Body of pancreas (tissue), 4 donors: ENCODE measurements around the gene P3R3URF.

ENCODE experiments used
- POLR2A ChIP-seq, 3 donors: fragments of 450-650 bp; IDR thresholded peaks; one replicate each; pipeline ENCODE4 v1.6.1; 2016; ENCODE audit warnings: antibody characterized with exemption in 3 of 3, mild to moderate bottlenecking in 2 of 3
- TF ChIP-seq, protein P1 (sequence below), 7 experiments: fragments of 450-650 bp in 4 of 7; fragments of 200-600 bp in 3 of 7; sonication (generic) in 3 of 7; IDR thresholded peaks; one replicate each; pipeline ENCODE4 v1.5.1; 2016 to 2019; ENCODE audit warnings: antibody characterized with exemption in 7 of 7

DNA sequence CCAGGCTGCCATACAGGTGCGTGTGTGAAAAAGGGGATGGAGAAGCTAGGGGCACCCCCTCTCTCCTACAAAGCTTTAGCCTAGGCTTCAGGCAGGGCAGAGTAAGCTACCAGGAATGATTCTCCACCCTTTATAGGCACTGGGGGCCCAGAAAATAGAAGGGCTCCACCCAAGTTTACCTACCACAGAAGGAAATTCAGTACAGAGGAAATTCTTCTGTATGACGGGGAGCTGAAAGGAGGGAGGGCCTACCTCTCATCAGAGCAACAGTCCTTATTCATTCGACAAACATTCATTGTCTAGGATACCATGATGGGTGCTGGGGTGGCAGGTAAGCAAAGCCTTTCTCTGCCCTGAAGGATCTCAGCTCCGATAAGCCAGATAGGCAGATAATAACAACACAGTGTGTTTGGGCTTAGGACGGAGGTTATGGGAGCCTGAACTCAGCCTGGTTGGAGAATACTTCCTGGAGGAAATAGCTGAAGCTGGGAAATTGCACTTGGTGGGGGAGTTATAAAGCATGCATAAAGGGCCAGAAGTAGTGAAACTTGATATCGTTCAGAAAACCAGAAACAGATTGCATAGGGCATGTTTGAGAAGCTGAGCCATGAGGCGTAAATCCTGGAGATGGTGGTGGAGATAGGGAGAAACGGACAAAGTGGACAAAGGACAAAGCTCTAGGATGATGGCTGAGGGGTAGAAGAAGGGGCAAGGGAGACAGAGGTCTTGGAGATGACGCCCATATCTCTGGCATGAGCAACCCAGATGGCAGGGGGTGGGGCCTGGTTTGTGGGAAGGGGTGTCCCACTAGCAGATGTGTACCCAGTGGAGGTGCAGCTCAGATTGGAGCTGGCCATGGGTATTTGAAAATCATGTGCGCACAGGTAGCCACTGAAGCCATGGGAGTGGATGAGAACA lies 5.3 kb upstream of the P3R3URF start:
- TF ChIP-seq, protein P1, sequence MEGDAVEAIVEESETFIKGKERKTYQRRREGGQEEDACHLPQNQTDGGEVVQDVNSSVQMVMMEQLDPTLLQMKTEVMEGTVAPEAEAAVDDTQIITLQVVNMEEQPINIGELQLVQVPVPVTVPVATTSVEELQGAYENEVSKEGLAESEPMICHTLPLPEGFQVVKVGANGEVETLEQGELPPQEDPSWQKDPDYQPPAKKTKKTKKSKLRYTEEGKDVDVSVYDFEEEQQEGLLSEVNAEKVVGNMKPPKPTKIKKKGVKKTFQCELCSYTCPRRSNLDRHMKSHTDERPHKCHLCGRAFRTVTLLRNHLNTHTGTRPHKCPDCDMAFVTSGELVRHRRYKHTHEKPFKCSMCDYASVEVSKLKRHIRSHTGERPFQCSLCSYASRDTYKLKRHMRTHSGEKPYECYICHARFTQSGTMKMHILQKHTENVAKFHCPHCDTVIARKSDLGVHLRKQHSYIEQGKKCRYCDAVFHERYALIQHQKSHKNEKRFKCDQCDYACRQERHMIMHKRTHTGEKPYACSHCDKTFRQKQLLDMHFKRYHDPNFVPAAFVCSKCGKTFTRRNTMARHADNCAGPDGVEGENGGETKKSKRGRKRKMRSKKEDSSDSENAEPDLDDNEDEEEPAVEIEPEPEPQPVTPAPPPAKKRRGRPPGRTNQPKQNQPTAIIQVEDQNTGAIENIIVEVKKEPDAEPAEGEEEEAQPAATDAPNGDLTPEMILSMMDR (IDR thresholded peaks at IDR 0.05), result no peak
- no peak for TF ChIP-seq POLR2A (IDR thresholded peaks at IDR 0.05)
